Left renal cortex interstitium (tissue), 4 donors: ENCODE results near the gene CAMTA1. TPM values are rescaled to one million over a fixed set of nuclear protein-coding genes. Genes with fewer than 3 reads are reported as not detected.

Source experiments
- DNase-seq, 4 donors: peaks; one replicate each; pipeline ENCODE4 v3.0.0-alpha.2; 2013; ENCODE audit warnings: low read depth in 4 of 4, low spot score in 2 of 4, missing footprints in 1 of 4
- polyA plus RNA-seq, 4 donors: library from polyadenylated mRNA; unstranded; fragments of 120-200 nt; gene quantifications; one replicate each; pipeline ENCODE4 v1.2.1, GENCODE V29; 2013; ENCODE audit not compliant: insufficient read length in 4 of 4

Gene CAMTA1
- polyA plus RNA-seq, 4 donors: 76.8 to 91.3 (median 85.3) TPM

- no peak for DNase-seq
Observed at GRCh38 chr1:7624791-7625355, 839.6 kb downstream of the CAMTA1 start.

GRCh38 chr1:7625401-7625800 lies 840.1 kb downstream of the CAMTA1 start:
- no peak for DNase-seq

- DNase-seq: no peak
Observed at GRCh38 chr1:7628273-7628672, 843.0 kb downstream of the CAMTA1 start.

GRCh38 chr1:7629011-7629410 lies 843.8 kb downstream of the CAMTA1 start:
- no peak for DNase-seq

- DNase-seq: no peak
Observed at GRCh38 chr1:7629465-7630195, 844.4 kb downstream of the CAMTA1 start.

- DNase-seq: no peak
Observed at GRCh38 chr1:7630378-7630777, 845.1 kb downstream of the CAMTA1 start.

- no peak for DNase-seq
Observed at GRCh38 chr1:7632176-7632575, 846.9 kb downstream of the CAMTA1 start.

- DNase-seq: no peak
Observed at GRCh38 chr1:7632681-7633080, 847.4 kb downstream of the CAMTA1 start.

- no peak for DNase-seq
Observed at GRCh38 chr1:7633506-7634245, 848.4 kb downstream of the CAMTA1 start.

- DNase-seq: no peak
Observed at GRCh38 chr1:7634546-7635240, 849.4 kb downstream of the CAMTA1 start.

- no peak for DNase-seq
Observed at GRCh38 chr1:7636795-7637526, 851.7 kb downstream of the CAMTA1 start.

GRCh38 chr1:7638078-7638477 lies 852.8 kb downstream of the CAMTA1 start:
- no peak for DNase-seq

- no peak for DNase-seq
Observed at GRCh38 chr1:7639435-7640131, 854.3 kb downstream of the CAMTA1 start.

GRCh38 chr1:7640350-7640749 lies 855.1 kb downstream of the CAMTA1 start:
- no peak for DNase-seq

GRCh38 chr1:7640920-7641585 lies 855.8 kb downstream of the CAMTA1 start:
- no peak for DNase-seq

- no peak for DNase-seq
Observed at GRCh38 chr1:7641587-7642417, 856.5 kb downstream of the CAMTA1 start.

- DNase-seq: no peak
Observed at GRCh38 chr1:7642418-7642704, 857.1 kb downstream of the CAMTA1 start.

GRCh38 chr1:7642781-7643529 lies 857.7 kb downstream of the CAMTA1 start:
- DNase-seq: peak in 1 of 4 donors; percentile 33
